Activated T-cell treated with anti-CD3 and anti-CD28 coated beads, Interleukin-2, amount 50 U/mL, for 24 hours (primary cell): ENCODE results near the gene DUS2.
"Not testable (repeated sequence)": the region's sequence is repeated elsewhere in the genome, so short reads cannot be mapped to it uniquely, and the experiment has no call there.

Experiments
- DNase-seq: peaks from one replicate; pipeline ENCODE4 v3.0.0-alpha.2; 2020
- H3K27ac Mint-ChIP-seq: 2 replicates; pipeline ENCODE4 v1.8.0; 2020; ENCODE audit warnings: mild to moderate bottlenecking, mixed read lengths
- H3K27me3 Mint-ChIP-seq: 2 replicates; pipeline ENCODE4 v1.8.0; 2020; ENCODE audit warnings: mixed read lengths
- H3K36me3 Mint-ChIP-seq: 2 replicates; pipeline ENCODE4 v1.8.0; 2020; ENCODE audit warnings: low read depth, mixed read lengths
- H3K4me1 Mint-ChIP-seq: 2 replicates; pipeline ENCODE4 v1.8.0; 2020; ENCODE audit warnings: low read depth, mixed read lengths
- H3K4me3 Mint-ChIP-seq: 2 replicates; pipeline ENCODE4 v1.8.0; 2020; ENCODE audit warnings: mild to moderate bottlenecking, moderate library complexity, mixed read lengths
- H3K9me3 Mint-ChIP-seq: 2 replicates; pipeline ENCODE4 v1.8.0; 2020; ENCODE audit warnings: mixed read lengths

DUS2 gene

GRCh38 chr16:67992661-67993206 is 30.4 kb upstream of the DUS2 start:
- H3K27ac Mint-ChIP-seq: peak overlapping the region; percentile 93
- no peaks in the 10 kb centered on the region for H3K9me3 Mint-ChIP-seq
- no peaks in the 10 kb centered on the region for H3K27me3 Mint-ChIP-seq
- H3K36me3 Mint-ChIP-seq: no peaks in the 10 kb centered on the region
- H3K4me3 Mint-ChIP-seq: no peak overlapping the region
- DNase-seq: no peak
- H3K4me1 Mint-ChIP-seq: peaks cover 39% of the 10 kb centered on the region

- Mint-ChIP-seq H3K4me3 (peak overlapping the region; percentile 69), H3K27ac (peak overlapping the region; percentile 93), H3K27me3 (no peaks in the 10 kb centered on the region), H3K36me3 (no peaks in the 10 kb centered on the region), H3K9me3 (no peaks in the 10 kb centered on the region), H3K4me1 (peaks cover 41% of the 10 kb centered on the region)
- DNase-seq: peak; percentile 92
Measured at GRCh38 chr16:67993207-67994039, 29.7 kb upstream of the DUS2 start.

GRCh38 chr16:67994040-67994408 is 29.1 kb upstream of the DUS2 start:
- Mint-ChIP-seq H3K4me1 (peaks cover 46% of the 10 kb centered on the region), H3K4me3 (peak overlapping the region; percentile 69), H3K27ac (peak overlapping the region; percentile 93)
- H3K36me3 Mint-ChIP-seq, H3K9me3 Mint-ChIP-seq, DNase-seq, H3K27me3 Mint-ChIP-seq: not testable (repeated sequence)

DNA sequence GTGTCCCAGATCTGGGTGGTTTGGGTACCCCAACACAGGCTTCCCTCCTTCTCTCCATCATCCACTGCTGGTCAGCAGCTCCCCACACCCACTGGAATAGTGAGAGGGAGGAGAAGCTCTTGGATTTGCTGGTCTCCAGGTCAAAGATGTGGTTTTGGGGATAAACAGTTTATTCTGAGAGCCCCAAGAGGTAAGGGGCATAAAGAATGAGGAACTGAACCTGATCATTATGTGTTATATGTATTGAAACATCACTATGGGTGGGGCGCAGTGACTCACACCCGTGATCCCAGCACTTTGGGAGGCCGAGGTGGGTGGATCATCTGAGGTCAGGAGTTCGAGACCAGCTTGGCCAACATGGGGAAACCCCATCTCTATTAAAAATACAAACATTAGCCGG is 27.7 kb upstream of the DUS2 start:
- H3K4me1 Mint-ChIP-seq: peaks cover 60% of the 10 kb centered on the region
- no peak overlapping the region for H3K4me3 Mint-ChIP-seq
- H3K36me3 Mint-ChIP-seq: no peaks in the 10 kb centered on the region

GRCh38 chr16:67996666-67997065 is 26.4 kb upstream of the DUS2 start:
- Mint-ChIP-seq H3K9me3 (no peaks in the 10 kb centered on the region), H3K36me3 (no peaks in the 10 kb centered on the region), H3K4me3 (no peak overlapping the region), H3K27ac (peak overlapping the region; percentile 27), H3K27me3 (no peaks in the 10 kb centered on the region), H3K4me1 (peaks cover 67% of the 10 kb centered on the region)
- DNase-seq: no peak

More for the DNA sequence above, 27.7 kb upstream of the DUS2 start:
- peak overlapping the region; percentile 85 for H3K27ac Mint-ChIP-seq
- H3K27me3 Mint-ChIP-seq: no peaks in the 10 kb centered on the region
- peak; percentile 49 for DNase-seq
- no peaks in the 10 kb centered on the region for H3K9me3 Mint-ChIP-seq

GRCh38 chr16:67998231-67998778 is 24.8 kb upstream of the DUS2 start:
- not testable (repeated sequence) for H3K36me3 Mint-ChIP-seq, DNase-seq, H3K9me3 Mint-ChIP-seq, H3K27me3 Mint-ChIP-seq, H3K4me3 Mint-ChIP-seq
- H3K27ac Mint-ChIP-seq: peak overlapping the region; percentile 81
- H3K4me1 Mint-ChIP-seq: peaks cover 60% of the 10 kb centered on the region

- Mint-ChIP-seq H3K4me1 (peaks cover 54% of the 10 kb centered on the region), H3K27ac (peak within 1 kb of the TSS; percentile 81), H3K4me3 (peak within 1 kb of the TSS; percentile 53)
- H3K36me3 Mint-ChIP-seq, H3K9me3 Mint-ChIP-seq, H3K27me3 Mint-ChIP-seq: not testable (repeated sequence)
- peak; percentile 63 for DNase-seq
Measured at GRCh38 chr16:67998779-67999688, 24.1 kb upstream of the DUS2 start, which contains the start of gene DPEP2. DPEP2 (minus strand) TSS chr16:67999484; CDS start chr16:67993212, 6,272 bp downstream.

- peak; percentile 42 for DNase-seq
- H3K4me1 Mint-ChIP-seq: peaks cover 54% of the 10 kb centered on the region
- peak overlapping the region; percentile 53 for H3K4me3 Mint-ChIP-seq
Measured at GRCh38 chr16:67999985-68000384, 23.1 kb upstream of the DUS2 start.

DNA sequence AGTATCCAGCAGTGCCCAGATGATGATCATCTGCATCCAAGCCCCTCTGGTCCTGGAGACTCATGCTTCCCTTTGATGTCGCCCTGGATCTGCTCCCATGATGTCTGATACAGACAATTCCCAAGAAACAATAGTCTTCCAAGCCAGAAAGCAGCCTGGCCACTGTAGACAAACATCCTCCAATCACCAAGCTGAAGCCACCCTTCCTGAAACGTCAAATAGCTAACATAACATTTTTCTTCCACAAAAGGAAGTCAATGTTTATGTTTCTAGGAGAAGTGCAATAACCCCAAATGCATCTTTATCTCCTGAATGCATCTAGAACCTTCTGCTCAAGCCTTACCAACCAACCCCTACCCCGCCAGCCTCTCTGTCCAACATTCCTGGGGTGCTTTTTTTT is 22.6 kb upstream of the DUS2 start:
- Mint-ChIP-seq H3K4me3 (no peak overlapping the region), H3K36me3 (no peaks in the 10 kb centered on the region)

More at GRCh38 chr16:67999985-68000384, 23.1 kb upstream of the DUS2 start:
- Mint-ChIP-seq H3K36me3 (no peaks in the 10 kb centered on the region), H3K27ac (peak overlapping the region; percentile 81), H3K27me3 (no peaks in the 10 kb centered on the region), H3K9me3 (no peaks in the 10 kb centered on the region)

DNA sequence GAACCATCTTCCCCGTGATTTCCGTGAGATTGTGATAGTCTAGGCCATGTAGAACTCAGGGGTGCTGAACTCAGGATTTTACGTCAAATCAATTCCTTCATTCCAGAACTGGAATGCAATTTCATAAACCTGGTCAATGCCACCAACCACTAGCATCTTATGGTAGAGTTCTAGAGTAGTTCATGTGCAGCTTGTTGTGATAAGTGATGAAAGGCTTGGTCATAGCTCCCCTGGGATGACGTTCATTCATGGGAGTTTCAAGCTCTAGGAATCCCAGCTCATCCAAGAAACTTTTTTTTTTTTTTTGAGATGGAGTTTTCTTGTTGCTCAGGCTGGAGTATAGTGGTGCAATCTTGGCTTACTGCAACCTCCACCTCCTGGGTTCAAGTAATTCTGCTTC is 20.1 kb upstream of the DUS2 start:
- H3K27ac Mint-ChIP-seq: no peak overlapping the region
- H3K4me1 Mint-ChIP-seq: peaks cover 50% of the 10 kb centered on the region
- H3K4me3 Mint-ChIP-seq: no peak overlapping the region
- no peaks in the 10 kb centered on the region for H3K9me3 Mint-ChIP-seq
- no peaks in the 10 kb centered on the region for H3K36me3 Mint-ChIP-seq
- DNase-seq: no peak
- no peaks in the 10 kb centered on the region for H3K27me3 Mint-ChIP-seq

More for the DNA sequence above, 22.6 kb upstream of the DUS2 start:
- DNase-seq: no peak
- Mint-ChIP-seq H3K27ac (peak overlapping the region; percentile 81), H3K27me3 (no peaks in the 10 kb centered on the region), H3K9me3 (no peaks in the 10 kb centered on the region), H3K4me1 (peaks cover 55% of the 10 kb centered on the region)

DNA sequence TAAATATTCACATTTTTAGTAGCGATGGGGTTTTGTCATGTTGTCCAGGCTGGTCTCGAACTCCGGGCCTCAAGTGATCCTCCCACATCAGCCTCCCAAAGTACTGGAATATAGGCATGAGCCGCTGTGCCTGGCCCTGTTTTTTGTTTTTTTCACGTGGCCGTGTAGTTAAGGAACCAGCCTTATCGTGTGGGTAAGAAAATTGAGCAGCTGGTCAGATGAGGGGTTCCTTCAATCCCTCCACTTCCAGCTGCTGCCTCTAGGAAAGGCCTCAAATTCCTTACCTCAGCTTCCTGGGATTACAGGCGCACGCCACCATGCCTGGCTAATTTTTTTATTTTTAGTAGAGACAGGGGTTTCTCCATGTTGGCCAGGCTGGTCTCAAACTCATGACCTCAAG is 17.9 kb upstream of the DUS2 start:
- no peaks in the 10 kb centered on the region for H3K36me3 Mint-ChIP-seq
- H3K9me3 Mint-ChIP-seq: no peaks in the 10 kb centered on the region
- no peak for DNase-seq
- H3K4me1 Mint-ChIP-seq: peaks cover 36% of the 10 kb centered on the region
- H3K4me3 Mint-ChIP-seq: no peak overlapping the region
- H3K27me3 Mint-ChIP-seq: no peaks in the 10 kb centered on the region
- H3K27ac Mint-ChIP-seq: peak overlapping the region; percentile 93

DNA sequence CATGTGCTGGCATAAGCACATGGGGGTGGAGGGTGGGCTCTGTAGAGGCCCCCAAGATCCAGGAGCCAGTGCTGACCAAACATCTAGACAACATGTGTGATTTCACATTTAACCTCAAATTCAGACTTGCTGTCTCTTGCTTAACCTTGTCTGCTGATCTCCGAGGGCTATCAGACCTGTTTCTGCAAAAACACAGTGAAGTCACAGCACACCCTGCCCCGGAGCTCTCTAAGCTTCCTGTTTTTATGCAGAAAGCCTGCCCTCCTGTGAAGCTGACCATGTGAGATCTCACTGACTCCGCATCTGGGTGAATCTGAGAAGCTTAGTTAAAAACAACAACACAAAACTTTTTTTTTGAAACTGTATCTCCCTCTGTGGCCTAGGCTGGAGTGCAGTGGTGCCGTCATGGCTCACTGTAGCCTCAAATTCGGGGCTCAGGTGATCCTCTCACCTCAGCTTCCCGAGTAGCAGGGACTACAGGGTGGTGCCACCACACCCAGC is 17.2 kb upstream of the DUS2 start:
- no peaks in the 10 kb centered on the region for H3K36me3 Mint-ChIP-seq
- peak; percentile 51 for DNase-seq
- H3K4me1 Mint-ChIP-seq: peaks cover 30% of the 10 kb centered on the region

GRCh38 chr16:68009157-68009735 is 13.8 kb upstream of the DUS2 start:
- no peak overlapping the region for H3K4me3 Mint-ChIP-seq
- DNase-seq: no peak
- peak overlapping the region; percentile 20 for H3K27ac Mint-ChIP-seq
- no peaks in the 10 kb centered on the region for H3K9me3 Mint-ChIP-seq
- no peaks in the 10 kb centered on the region for H3K27me3 Mint-ChIP-seq
- peaks cover 30% of the 10 kb centered on the region for H3K4me1 Mint-ChIP-seq
- H3K36me3 Mint-ChIP-seq: no peaks in the 10 kb centered on the region

More for the DNA sequence above, 17.2 kb upstream of the DUS2 start:
- H3K27ac Mint-ChIP-seq: peak overlapping the region; percentile 93
- no peaks in the 10 kb centered on the region for H3K9me3 Mint-ChIP-seq
- H3K27me3 Mint-ChIP-seq: no peaks in the 10 kb centered on the region
- H3K4me3 Mint-ChIP-seq: peak overlapping the region; percentile 31

DNA sequence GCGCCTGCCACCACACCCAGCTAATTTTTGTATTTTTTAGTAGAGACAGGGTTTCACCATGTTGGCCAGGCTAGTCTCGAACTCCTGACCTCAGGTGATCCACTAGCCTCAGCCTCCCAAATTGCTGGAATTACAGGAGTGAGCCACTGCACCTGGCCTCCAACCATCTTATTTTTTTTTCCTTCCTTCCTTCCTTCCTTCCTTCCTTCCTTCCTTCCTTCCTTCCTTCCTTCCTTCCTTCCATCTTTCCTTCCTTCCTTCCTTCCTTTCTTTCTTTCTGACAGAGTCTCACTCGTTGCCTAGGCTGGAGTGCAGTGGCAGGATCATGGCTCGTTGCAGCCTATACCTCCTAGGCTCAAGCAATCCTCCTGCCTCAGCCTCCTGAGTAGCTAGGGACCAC is 13.2 kb upstream of the DUS2 start:
- H3K36me3 Mint-ChIP-seq, DNase-seq, H3K27ac Mint-ChIP-seq, H3K27me3 Mint-ChIP-seq, H3K4me3 Mint-ChIP-seq, H3K9me3 Mint-ChIP-seq: not testable (repeated sequence)
- H3K4me1 Mint-ChIP-seq: peaks cover 27% of the 10 kb centered on the region
